T-helper 1 cell treated with Interleukin-12 subunit alpha and Interleukin-12 subunit beta and Interleukin-4 antibody, amounts not matched to agents 30 μg/mL and 1 μg/mL, for 36 hours (primary cell): ENCODE data around the gene CTNNA3.

Experiments used
- H3K27ac Mint-ChIP-seq: one replicate; pipeline ENCODE4 v1.8.0; 2021; ENCODE audit warnings: mild to moderate bottlenecking, mixed read lengths
- H3K27me3 Mint-ChIP-seq: one replicate; pipeline ENCODE4 v1.8.0; 2021; ENCODE audit warnings: low read depth, mixed read lengths
- H3K36me3 Mint-ChIP-seq: one replicate; pipeline ENCODE4 v1.8.0; 2021; ENCODE audit warnings: low read depth, mixed read lengths
- H3K4me1 Mint-ChIP-seq: one replicate; pipeline ENCODE4 v1.8.0; 2021; ENCODE audit warnings: low read depth, mixed read lengths
- H3K4me3 Mint-ChIP-seq: one replicate; pipeline ENCODE4 v1.8.0; 2021; ENCODE audit warnings: mild to moderate bottlenecking, moderate library complexity, mixed read lengths
- H3K9me3 Mint-ChIP-seq: one replicate; pipeline ENCODE4 v1.8.0; 2021; ENCODE audit warnings: mixed read lengths

The CTNNA3 gene

DNA sequence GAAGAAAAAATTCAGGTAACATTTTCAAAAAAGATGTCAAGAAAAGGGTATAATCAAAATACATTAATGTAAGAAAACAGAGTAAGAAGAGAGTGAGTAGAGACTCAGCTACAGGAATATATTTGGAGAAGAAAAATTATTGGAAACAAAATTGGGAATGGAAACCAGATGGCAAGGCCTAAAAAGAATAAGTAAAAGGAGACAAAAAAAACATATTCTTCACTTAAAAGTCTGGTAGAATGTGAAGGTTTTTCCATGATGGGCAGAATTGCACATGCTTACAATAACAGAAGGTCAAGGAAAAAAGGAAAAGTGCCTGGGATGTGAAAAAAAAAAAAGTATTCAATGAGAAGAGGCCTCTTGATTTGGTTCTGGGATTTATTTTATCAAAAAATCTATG is 1832.0 kb downstream of the CTNNA3 start:
- Mint-ChIP-seq H3K36me3 (no peaks in the 10 kb centered on the region), H3K4me3 (no peak overlapping the region), H3K9me3 (no peaks in the 10 kb centered on the region), H3K27ac (no peak overlapping the region), H3K4me1 (no peaks in the 10 kb centered on the region), H3K27me3 (no peaks in the 10 kb centered on the region)
